IPS-18c (cell line): ENCODE measurements around the gene EXOC3.
"Not testable (repeated sequence)": the region's sequence is repeated elsewhere in the genome, so short reads cannot be mapped to it uniquely, and the experiment has no call there.

Source experiments
- H3K4me3 ChIP-seq: 2 replicates; pipeline ENCODE4 v1.7.0; 2013; ENCODE audit warnings: low read depth, mild to moderate bottlenecking, low read length, moderate library complexity; ENCODE audit not compliant: insufficient read depth
- H3K9me3 ChIP-seq: one replicate; pipeline ENCODE4 v1.6.1; 2013; ENCODE audit warnings: mild to moderate bottlenecking, low read length, moderate library complexity; ENCODE audit not compliant: control insufficient read depth, insufficient read depth

The EXOC3 gene

DNA sequence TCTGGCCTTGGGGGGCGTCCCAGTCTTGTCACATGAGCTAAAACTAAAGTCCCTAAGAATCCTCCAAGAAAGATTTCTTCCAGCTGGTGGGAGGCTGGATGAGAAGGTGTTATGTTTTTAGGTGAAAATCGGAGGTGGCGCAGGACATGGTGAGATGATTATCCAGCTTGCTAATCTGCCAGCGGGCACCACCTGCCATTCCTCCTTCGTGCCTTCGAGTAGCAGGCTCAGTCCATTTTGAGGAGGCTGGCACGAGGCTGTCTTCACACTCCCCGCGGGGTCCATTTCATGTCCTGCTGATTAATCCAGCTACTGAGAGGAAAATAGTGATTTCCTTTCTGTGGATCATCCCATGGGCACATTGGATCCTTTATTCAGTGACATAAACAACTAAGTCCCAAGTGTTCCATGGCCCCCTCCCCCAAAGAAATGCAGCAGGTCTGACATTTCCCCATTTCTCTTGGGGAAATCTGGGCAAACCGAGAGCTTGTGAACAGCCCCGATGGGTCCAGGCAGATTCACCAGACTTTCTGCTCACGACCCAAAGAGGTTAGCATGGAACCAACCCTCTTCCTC is 38.2 kb upstream of the EXOC3 start:
- Histone ChIP-seq H3K4me3 (no peak overlapping the region), H3K9me3 (peaks cover 2% of the 10 kb centered on the region)

DNA sequence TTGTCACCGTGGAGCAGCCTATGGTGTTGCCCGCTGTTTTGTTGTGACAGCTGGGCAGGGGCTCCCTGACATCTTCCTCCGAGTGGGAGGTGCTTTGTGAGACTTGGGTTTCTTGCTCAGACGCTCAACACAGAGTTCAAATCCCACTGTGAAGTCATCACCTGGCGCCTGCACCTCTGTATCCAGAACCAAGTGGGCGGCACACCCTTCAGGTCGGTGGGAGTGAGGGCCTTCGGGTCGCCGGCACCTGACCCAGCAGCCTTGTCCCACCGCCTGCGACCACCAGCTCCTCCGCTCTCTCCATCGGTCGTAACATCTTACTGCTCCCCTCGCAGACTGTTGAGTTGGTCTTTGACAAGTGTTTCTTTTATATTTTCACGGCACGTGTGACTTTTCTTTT is 37.6 kb upstream of the EXOC3 start:
- peaks cover 2% of the 10 kb centered on the region for H3K9me3 ChIP-seq
- no peak overlapping the region for H3K4me3 ChIP-seq

DNA sequence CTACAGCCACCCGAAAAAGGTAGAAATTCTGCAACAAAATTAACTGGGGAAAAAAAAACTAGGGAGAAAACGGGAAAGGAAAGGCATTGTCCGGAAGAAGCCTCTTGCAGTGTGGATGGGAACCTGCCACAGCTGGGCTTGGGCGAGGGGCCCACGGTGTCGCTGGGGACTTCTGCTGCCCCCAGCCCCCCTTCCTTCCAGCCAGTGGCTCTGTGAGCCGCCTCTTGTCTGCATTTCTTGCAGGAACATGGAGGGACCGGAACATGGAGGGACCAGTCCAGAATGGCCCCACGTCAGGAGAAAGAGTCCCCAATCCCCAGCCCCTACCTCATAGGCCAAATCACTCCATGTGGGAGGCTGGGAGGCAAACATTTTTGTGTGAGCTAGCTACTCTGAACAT is 36.9 kb upstream of the EXOC3 start:
- Histone ChIP-seq H3K9me3 (peaks cover 2% of the 10 kb centered on the region), H3K4me3 (no peak overlapping the region)

DNA sequence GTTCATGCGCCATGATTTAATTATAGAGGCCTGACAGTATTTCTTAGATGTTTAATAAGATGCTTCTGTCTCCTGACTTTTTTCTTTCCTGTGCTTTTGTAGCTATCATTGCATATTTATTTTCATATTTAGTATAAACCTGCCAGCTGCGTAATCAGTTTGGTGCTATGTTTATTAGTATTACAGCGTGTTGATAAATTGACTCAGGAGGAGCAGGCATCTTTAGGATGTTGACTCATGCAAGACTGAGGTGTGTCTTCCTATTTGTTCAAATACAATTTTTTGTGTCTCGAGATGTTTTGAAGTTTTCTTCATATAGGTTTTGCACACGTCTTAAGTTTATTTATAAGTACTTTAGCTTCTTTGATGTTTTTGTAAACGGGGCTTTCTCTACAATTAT is 35.9 kb upstream of the EXOC3 start:
- H3K4me3 ChIP-seq = no peak overlapping the region
- no peaks in the 10 kb centered on the region for H3K9me3 ChIP-seq

DNA sequence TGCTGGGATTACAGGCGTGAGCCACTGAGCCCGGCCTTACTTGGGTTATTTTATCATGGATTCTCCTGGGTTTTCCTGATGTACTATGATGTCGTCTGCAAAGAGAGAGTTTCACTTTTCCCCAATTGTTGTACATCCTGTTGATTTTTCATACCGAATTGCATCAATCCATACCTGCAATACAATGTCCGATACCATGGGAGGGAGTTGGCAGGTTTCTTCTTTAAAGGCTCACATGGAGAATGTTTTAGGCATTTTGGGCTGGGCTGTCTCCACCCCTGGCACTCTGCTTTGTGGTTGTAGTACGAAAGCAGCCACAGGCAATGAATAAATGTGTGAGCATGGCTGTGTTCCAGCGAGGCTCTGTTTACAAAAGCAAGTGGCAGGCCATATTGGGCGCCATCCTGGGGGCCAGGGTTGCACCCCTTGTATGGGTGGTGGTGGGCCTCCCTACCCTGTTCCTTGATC is 35.1 kb upstream of the EXOC3 start:
- no peaks in the 10 kb centered on the region for H3K9me3 ChIP-seq
- H3K4me3 ChIP-seq = no peak overlapping the region

DNA sequence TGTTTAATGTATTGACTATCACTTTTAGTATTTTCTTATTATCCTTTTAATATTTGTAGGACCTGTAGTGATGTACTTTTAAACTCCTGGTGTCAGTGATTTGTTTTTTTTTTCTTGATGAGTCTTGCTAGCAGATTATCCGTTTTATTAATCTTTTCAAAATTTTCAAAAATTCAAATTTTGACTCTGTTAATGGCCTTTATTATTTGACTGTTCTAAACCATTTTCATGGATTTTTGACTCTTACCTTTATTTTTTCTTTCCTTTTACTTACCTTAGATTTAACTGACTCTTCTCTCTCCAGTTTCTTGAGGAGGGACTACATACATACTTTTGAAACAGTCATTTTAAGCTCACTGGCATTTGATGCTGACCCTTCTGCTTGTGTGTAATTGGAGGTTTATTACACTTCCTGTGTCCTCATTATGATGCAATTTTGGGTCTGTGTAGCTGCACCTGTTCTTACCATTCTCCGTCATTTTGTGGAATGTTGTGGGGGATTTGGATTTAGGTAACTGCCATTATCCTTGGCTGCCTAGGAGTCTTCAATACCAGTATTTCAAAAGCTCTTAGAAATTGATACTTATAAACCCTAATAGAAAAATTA is 32.0 kb upstream of the EXOC3 start:
- no peak overlapping the region for H3K4me3 ChIP-seq
- no peaks in the 10 kb centered on the region for H3K9me3 ChIP-seq

DNA sequence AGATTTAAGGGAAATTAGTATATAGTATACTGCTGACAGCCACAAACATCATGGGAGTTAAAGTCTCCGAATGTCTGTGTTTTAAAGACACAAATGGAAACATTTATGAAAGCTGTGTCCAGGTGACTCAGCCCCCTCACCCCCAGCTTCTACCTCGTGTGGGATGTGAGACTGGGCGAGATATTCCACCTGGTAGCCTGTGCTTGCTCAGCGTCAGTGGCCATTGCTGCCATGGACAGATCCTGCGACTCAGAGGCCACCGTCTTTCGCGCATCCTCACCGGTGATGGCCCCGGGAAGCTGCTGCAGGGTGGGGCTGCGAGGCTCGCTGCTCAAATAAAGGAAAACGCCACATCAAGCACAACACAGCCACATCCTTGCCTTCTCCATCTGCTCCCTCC is 31.2 kb upstream of the EXOC3 start:
- Histone ChIP-seq H3K9me3 (no peaks in the 10 kb centered on the region), H3K4me3 (no peak overlapping the region)

DNA sequence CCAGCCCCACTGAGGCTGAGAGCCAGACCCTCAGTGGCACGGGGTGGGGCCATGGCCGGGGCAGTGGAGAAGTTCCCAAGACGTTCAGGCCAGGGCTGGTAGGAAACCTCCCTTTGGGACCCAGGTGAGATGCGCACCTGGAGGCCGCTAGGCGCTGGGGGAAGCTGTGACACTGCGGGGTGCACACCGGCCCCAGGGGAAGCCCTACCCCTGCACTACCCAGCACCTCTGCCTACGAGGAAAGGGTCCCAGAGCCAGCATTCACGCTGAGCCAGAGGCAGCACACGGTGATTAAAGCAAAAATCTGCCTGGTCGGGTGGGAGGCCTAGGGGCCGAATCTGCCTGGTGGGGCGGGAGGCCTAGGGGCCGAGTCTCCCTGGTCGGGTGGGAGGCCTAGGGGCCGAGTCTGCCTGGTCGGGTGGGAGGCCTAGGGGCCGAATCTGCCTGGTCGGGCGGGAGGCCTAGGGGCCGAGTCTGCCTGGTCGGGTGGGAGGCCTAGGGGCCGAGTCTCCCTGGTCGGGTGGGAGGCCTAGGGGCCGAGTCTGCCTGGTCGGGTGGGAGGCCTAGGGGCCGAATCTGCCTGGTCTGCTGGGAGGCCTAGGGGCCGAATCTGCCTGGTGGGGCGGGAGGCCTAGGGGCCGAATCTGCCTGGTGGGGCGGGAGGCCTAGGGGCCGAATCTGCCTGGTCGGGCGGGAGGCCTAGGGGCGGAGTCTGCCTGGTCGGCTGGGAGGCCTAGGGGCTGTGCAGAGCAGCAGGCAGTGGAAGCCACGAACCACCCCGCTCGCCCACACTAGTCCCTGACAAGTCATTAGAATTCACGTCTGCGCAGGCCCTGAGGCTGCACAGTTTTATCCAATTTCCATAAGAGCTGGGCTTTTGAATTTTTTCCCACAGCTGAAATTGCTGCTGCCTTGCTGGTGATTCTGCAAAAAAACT is 27.7 kb upstream of the EXOC3 start:
- H3K4me3 ChIP-seq, H3K9me3 ChIP-seq: not testable (repeated sequence)

DNA sequence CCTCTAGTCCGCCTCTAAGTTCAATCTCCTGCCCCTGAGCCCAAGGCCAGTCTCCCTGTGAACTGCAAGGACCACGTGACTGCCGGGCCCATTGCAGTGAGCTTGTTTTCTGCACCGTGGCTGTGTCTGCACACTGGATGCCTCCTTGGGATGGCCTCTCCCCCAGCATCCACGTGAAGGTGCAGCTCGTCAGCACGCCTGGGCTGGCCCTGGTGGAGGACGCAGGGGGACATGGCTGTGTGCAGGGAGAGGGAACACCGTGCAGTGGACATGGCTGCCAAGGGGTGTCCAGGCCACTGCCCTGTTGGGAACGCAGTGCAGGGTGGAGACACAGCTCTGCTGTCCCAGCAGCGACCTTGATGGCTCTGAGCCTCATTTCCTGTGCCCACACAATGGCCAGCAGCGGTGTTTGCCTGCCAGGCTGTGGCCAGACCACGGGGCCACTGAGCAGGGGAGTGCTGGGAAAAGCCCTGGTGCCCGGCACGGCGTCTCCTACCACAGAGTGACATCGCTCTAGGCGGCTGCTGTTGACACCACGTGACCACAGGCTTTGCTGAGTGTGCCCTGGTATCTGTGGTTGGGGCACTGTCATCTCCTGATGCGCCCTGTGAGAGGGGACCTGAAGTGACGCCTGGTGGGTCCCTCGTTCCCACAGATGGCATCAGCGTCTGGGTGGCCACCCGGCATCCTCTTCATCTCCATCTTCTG is 26.9 kb upstream of the EXOC3 start:
- Histone ChIP-seq H3K4me3 (no peak overlapping the region), H3K9me3 (no peaks in the 10 kb centered on the region)

DNA sequence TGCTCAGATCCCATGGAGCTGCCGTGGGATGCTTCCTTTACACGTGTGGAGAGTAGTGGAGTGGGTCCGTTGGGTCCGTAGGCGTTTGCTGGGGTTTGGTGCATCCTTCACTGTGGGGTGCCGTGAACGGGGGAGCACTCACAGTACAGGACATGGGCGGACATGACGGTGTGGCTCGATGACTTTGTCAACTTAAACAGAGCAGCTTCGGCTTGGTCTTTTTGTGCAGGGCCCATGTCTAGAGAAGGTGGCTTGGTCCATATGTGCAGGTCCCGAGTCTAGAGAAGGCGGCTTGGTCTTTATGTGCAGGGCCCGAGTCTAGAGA is 26.4 kb upstream of the EXOC3 start:
- no peaks in the 10 kb centered on the region for H3K9me3 ChIP-seq
- no peak overlapping the region for H3K4me3 ChIP-seq

DNA sequence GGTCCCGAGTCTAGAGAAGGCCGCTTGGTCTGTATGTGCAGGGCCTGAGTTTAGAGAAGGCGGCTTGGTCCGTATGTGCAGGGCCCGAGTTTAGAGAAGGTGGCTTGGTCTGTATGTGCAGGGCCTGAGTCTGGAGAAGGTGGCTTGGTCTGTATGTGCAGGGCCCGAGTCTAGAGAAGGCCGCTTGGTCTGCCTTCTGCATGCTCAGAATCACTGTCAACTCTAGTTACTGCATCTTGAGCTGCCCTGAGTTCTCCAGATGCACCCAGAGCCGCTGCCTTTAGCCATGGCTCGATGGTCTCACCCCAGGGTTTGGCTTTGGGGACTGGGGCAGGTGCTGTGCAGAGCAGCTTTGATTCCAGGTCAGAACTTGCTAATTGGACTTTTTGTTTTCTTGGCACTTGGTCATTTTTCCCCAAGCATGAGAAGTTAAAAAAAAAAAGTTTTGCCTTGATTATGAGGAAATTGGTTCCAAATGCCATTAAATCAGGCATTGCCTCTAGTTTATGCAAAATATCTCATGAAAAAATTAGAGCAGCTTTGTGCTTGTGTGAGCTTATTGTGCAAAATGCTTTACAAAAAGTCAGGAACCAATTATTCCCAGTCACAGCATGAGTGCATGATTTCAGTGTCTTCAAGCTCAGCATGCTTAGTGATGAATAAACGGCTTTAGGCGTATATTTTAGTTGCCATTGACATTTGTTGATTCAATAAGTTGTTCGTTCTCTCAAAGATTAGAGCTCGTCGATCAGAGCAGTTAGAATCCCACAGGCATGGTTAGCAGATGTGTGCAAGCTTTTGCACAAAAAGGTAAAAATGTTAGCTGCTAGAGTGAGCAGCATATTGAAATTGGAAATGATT is 25.4 kb upstream of the EXOC3 start:
- Histone ChIP-seq H3K9me3 (no peaks in the 10 kb centered on the region), H3K4me3 (no peak overlapping the region)

DNA sequence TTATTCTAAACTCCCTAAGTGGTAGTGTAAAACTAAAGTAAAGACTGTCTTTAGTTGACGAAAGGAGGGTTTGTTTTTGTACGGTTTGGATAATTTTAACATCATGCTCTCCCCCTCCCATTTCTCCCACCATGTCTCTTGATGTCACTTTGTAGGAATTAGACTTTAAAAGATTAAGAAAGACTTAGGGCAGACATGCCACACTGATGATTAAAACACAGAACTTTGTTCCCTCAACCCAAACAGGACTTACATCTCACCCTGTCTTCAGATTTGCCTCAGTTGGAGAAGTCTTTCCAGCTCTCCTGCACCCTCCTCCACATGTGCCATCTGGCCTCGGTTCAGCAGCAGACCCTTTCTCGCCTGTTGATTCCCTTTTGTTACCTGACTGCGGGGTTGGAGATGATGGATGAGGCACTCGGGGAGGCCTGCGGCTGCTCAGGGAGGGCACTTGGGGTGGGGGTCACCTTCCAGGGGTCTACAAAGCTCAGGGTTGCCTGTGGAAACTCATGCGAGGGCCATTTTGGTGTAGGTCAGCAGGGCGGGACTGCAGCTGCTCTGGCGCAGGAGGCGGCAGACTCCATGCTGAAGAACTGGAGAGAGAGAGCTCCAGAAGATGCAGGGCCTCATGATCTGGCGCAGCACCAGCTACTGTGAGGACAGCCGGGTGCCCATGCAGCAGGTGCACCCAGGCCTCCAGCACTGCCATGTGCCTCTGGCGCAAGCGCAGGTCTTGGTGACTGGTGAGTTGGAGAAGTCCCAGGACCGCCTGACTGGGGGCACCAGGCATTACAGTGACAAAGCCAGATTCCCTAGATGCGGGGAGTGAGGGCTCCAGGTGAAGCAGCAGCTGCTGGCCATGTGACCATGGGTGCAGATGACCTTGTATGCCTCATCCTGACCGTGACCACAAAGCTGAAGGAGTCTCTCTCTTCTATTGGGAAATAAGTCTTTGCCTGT is 24.5 kb upstream of the EXOC3 start:
- Histone ChIP-seq H3K4me3 (no peak overlapping the region), H3K9me3 (no peaks in the 10 kb centered on the region)

DNA sequence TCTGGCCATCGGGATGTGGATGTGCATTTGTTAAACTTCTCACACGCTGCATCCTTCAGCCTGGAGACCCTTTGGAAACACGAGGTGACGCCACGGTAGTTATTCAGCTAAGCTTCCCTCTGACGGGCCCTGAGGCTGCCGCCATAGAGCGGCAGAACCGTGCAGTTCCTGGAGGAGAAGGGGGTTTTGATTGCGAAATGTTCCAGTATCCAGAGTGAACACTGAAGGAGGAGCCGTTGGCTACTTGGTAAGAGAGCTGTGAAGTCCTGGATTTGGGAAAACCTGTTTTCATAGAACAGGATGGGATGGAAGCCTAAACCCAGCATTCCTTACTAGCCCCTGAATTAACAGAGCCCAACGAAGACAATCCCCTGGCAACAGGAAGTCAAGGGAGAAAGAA is 23.0 kb upstream of the EXOC3 start:
- H3K9me3 ChIP-seq = no peaks in the 10 kb centered on the region
- H3K4me3 ChIP-seq = no peak overlapping the region

DNA sequence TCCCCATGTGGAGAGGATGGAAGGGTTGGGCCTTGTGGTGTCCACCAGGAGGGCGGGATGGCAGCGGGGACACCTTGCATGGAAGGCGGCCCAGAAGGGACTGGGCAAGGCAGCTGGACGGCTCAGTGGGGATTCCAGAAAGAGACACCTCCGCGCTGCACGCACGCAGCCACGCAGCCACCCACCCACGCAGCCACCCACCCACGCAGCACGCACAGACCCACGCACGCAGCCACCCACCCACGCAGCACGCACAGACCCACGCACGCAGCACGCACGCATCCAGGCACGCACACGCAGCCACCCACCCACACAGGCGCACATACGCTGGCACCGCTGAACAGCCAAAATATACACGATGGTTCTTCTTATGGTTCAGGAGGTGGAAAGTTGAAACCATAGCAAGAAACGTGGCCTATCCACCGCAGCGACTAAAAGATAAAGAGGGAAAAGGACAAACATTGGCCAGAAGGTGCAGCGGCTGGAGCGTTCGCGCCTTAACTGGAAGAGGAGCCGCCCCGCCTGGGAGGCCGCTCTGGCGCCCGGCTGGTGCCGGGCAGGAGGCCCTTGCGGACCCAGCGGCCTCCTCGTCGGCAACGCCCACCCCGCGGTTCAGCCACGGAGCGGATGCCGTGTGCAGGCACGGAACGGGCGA is 22.2 kb upstream of the EXOC3 start:
- H3K4me3 ChIP-seq = no peak overlapping the region
- no peaks in the 10 kb centered on the region for H3K9me3 ChIP-seq

DNA sequence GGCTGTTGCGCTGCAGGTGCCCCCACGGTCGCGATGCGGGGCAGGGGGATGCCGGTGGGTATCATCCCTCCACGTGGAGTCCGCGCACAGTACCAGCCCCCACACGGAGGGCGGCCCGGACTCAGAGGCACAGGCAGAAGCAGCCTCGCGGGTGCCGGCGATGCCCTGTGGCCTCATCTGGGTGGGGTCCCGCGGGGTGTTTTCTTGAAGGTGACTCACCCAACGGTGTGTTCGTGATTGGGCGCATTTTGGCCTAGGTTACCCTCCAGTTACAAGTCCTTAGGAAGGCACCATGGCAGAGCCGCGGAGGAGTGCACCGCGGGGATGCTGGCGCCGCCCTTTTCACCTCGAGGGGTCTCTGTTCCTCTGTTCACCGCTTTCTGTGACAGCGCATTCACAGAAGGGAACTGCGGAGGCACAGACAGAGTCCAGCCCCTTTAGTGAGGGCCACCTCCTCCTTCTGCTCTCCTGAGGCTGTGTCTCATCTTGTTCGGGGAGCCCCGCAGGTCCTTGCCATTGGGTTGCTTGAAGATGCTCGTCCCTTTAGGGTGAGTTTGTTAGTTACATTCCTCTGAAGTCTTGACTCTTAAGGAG is 21.6 kb upstream of the EXOC3 start:
- no peak overlapping the region for H3K4me3 ChIP-seq
- H3K9me3 ChIP-seq = no peaks in the 10 kb centered on the region
